HG03196 (cell line): Measurements from ENCODE around the gene CTRB2.

Experiments used
- ATAC-seq: cut with Tn5 transposase; IDR thresholded peaks from one replicate; pipeline ENCODE4 v1.9.1; 2021; ENCODE audit not compliant: unreplicated experiment

The CTRB2 gene

GRCh38 chr16:75206749-75207451 is at the start of gene CTRB2:
CTRB2 (minus strand) TSS chr16:75207161; CDS start chr16:75207141, 20 bp downstream.
- ATAC-seq: no peak

- no peak for ATAC-seq
Observed at GRCh38 chr16:75256059-75256571, 49.2 kb upstream of the CTRB2 start.

GRCh38 chr16:75254359-75254837 is 47.4 kb upstream of the CTRB2 start:
- ATAC-seq: no peak

- ATAC-seq: no peak
Observed at GRCh38 chr16:75252946-75253911, 46.3 kb upstream of the CTRB2 start.

DNA sequence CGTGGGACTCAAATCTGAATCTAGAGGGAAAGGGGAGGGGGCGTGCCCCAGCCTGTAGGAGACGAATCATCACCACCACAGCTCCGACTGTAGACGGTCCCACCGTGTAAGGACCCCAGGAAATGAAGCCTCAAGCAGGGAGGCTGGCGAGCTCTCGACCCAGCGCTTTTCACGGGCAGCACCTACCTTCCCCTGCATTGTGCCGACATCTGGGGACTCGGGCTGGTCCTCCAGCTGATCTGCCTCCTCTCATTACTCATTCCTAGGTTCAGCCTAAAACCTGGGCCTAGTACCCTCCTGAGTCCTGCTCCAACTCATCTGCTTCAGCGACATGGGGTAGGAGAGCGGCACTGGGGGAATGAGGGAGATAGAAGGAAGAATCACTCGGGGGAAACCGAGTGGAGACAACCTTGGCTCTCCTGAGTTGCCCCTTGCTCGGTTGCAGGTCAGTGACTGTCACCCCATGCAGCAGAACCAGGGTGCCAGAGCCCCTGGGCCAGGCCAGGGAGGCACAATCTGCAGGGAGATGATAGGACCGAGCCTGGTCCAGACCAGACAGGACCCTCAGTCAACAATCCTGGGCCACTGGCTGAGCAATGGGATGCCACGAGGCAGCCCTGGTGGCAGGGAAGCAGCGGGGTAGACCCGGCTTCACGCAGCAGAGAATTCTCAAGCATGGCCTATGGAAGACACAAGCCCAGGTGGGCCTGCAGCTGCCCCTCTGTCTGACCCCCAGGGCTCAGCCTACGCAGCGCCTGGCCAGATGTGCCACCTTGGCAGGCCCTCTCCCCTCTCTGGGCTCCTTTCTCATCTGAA is 45.3 kb upstream of the CTRB2 start:
- no peak for ATAC-seq

- peak; percentile 76 for ATAC-seq
Observed at GRCh38 chr16:75251280-75252048, 44.5 kb upstream of the CTRB2 start, which contains the start of gene BCAR1. BCAR1 (minus strand) TSS chr16:75251624; CDS start chr16:75251482, 142 bp downstream.

DNA sequence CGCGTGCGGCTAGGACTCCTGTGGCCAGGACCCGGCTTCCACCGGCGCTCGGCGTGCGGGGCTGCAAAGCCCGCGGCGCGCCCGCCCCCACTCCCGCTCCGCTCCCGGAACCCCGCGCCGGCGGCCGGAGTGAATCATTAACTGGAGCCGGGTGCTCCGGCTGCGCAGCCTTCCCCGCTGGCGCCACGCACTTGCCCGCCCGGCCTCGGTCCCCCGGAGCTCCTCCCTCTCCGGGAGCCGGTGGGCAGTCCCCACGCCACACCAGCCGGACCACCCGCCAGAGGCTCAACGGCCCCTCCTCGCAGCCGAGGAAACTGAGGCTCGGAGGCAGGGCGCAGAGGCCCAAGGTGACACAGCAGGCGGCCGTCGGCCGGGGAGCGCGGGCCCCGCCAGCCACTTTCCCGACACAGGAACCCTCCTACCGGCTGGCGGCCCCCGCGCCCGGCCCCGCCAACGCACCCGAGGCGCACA is 43.9 kb upstream of the CTRB2 start:
- no peak for ATAC-seq

- ATAC-seq: no peak
Observed at GRCh38 chr16:75250089-75250808, 43.3 kb upstream of the CTRB2 start.

- no peak for ATAC-seq
Observed at GRCh38 chr16:75249441-75249840, 42.5 kb upstream of the CTRB2 start.

DNA sequence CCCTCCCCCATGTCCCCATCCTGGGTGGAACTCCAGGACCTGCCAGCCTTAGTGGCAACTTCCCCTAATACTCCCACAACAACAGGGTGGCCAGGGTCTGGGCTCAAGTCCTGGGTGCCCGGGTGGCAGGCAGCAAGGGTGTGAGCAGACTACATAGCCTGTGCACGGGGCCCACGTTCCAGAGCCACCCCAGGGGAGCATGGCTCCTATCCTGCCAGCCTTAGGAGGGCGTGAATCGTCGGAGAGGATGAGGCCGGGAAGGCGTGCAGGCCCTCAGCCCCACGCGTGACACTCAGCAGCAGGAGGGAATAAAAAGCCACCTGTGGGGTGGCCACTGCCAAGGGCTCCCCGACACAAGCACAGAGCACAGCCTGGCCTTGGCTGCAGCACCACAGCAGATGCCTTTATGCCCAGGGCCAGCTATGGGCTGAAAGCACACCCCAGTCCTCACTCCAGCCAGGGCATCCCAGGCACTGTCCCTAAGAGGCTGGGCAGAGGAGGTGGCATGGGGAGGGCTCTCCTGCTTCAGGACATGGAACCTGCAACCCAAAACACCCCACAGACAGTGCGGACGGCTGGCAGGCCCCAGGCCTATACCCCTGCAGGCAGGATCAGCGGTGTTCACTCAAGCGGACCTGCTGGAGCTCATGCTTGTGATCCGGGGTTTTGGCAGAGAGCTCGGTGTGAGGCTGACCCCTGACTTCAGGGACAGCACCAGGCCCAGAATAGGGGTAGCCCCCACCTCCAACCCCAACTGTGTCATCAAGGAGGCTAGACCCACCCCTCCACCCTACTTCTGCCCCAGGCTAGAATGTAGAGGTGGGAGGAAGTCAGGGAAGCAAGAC is 41.8 kb upstream of the CTRB2 start:
- ATAC-seq: no peak

GRCh38 chr16:75248142-75248535 is 41.2 kb upstream of the CTRB2 start:
- no peak for ATAC-seq

- no peak for ATAC-seq
Observed at GRCh38 chr16:75247249-75247648, 40.3 kb upstream of the CTRB2 start.

- no peak for ATAC-seq
Observed at GRCh38 chr16:75246504-75247205, 39.7 kb upstream of the CTRB2 start.

GRCh38 chr16:75244844-75245758 is 38.1 kb upstream of the CTRB2 start:
- ATAC-seq: peak; percentile 40

DNA sequence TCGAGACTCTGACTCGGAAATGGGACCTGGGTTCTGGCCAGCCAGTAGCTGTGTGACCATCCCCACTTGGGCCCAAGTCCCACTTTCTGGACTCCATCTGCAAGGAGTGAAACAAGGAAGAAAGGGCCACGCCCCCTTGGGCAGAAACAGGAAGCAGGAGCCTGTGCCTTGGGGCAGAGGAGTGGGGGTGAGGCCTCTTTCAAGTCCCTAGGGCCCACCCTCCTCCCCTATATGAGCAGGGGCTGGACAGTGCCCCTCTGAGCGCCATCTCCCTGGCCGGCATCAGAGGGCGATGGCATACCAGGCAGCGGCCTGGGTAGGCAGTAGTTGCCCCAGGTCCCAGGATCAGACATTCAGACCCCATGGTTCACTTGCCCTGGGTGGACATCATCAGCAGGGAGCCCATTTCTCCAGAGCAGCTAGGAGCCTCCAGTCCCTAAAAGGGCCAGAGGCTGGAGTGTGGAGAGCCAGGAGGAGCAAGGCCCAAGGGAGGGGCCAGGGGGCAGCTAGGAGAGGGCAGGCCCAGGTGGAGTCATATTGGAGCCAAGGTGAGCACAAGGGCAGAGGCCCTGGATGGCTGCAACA is 37.4 kb upstream of the CTRB2 start:
- ATAC-seq: no peak

- ATAC-seq: no peak
Observed at GRCh38 chr16:75243667-75244224, 36.8 kb upstream of the CTRB2 start.
